GM12891 (cell line): Measurements from ENCODE around the gene SLC29A4.

ENCODE experiments used
- POLR2A ChIP-seq: IDR thresholded peaks from 2 replicates; pipeline ENCODE4 v1.6.1; 2011; ENCODE audit warnings: low read depth, low read length, control low read depth
- POLR2AphosphoS5 ChIP-seq: IDR thresholded peaks from 2 replicates; pipeline ENCODE4 v1.6.1; 2011; ENCODE audit warnings: low read depth, low read length, control low read depth
- SPI1 ChIP-seq: IDR thresholded peaks from 2 replicates; pipeline ENCODE4 v1.6.1; 2011; ENCODE audit warnings: low read depth, low read length, control low read depth
- TAF1 ChIP-seq: IDR thresholded peaks from 2 replicates; pipeline ENCODE4 v1.6.1; 2011; ENCODE audit warnings: low read depth, low read length, control low read depth

GRCh38 chr7:5286933-5287332 lies 4.2 kb downstream of the SLC29A4 start:
- TF ChIP-seq POLR2A (no peak), TAF1 (no peak), SPI1 (no peak), POLR2AphosphoS5 (no peak)
